Measurements from ENCODE around the gene BRD4.
A peak's percentile ranks its signal among the peaks of the same experiment; 100 is the strongest.

DNA sequence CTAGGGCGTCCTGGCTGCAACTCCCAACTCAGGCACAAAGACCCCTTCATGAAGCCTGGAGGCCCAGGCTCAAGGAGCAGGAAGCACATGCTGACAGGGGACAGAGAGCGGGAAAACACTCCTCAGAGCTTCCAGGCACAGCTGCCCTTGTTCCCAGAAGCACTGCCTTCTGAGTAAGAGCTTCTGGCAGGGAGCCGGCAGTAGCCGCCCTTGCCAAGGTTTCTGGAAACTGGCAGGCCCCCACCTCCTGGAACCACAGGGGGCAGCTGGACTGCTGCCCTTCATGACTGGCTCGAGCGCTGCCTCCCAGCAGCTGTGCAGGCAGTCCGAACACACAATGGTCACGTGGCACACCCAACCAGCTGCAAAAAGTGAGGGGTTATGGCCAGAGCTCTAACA lies 66.5 kb downstream of the BRD4 start:
- TF ChIP-seq POLR2AphosphoS5 (IDR thresholded peaks at IDR 0.05) (peak; percentile 88 to 89), EP300 (IDR thresholded peaks at IDR 0.05) (peak; percentile 96), POLR2A (IDR thresholded peaks at IDR 0.05; ENCODE audit: low read depth) (no peak)
- TF ChIP-seq, protein P1, sequence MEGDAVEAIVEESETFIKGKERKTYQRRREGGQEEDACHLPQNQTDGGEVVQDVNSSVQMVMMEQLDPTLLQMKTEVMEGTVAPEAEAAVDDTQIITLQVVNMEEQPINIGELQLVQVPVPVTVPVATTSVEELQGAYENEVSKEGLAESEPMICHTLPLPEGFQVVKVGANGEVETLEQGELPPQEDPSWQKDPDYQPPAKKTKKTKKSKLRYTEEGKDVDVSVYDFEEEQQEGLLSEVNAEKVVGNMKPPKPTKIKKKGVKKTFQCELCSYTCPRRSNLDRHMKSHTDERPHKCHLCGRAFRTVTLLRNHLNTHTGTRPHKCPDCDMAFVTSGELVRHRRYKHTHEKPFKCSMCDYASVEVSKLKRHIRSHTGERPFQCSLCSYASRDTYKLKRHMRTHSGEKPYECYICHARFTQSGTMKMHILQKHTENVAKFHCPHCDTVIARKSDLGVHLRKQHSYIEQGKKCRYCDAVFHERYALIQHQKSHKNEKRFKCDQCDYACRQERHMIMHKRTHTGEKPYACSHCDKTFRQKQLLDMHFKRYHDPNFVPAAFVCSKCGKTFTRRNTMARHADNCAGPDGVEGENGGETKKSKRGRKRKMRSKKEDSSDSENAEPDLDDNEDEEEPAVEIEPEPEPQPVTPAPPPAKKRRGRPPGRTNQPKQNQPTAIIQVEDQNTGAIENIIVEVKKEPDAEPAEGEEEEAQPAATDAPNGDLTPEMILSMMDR (IDR thresholded peaks at IDR 0.05), result no peak

All from esophagus muscularis mucosa (tissue), 4 donors.